Uterus (tissue), 2 donors: ENCODE results near the gene KCNK18.

Experiments used
- POLR2A ChIP-seq, 2 donors: fragments of 450-650 bp; IDR thresholded peaks; one replicate each; pipeline ENCODE4 v1.6.1; 2016; ENCODE audit warnings: antibody characterized with exemption in 2 of 2, mild to moderate bottlenecking in 1 of 2, moderate library complexity in 1 of 2
- TF ChIP-seq, protein P1 (sequence below), 4 experiments: fragments of 200-600 bp in 2 of 4; fragments of 450-650 bp in 2 of 4; sonication (generic) in 2 of 4; IDR thresholded peaks; one replicate each; pipeline ENCODE4 v1.5.1; 2016 to 2019; ENCODE audit warnings: antibody characterized with exemption in 4 of 4, mild to moderate bottlenecking in 2 of 4, moderate library complexity in 1 of 4

DNA sequence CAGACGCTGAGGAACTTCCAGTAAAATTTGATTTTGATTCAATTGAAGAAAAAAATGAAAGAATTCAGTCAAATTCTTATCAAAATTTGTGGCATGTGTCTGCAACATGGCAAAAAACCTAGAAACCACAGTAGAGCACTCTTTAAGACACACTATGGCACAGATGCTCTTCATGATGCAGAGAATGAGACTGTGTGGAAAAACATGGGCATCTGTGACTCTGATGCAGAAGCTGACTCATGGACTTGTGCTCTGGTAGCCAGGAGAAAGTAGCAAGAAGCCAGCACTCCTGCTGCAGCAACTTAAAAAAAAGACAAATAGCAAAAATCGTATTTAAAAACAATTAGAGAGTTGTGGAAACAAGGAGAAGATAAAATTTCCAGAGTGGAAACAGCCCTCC, 8.9 kb upstream of the KCNK18 start:
- TF ChIP-seq, protein P1, sequence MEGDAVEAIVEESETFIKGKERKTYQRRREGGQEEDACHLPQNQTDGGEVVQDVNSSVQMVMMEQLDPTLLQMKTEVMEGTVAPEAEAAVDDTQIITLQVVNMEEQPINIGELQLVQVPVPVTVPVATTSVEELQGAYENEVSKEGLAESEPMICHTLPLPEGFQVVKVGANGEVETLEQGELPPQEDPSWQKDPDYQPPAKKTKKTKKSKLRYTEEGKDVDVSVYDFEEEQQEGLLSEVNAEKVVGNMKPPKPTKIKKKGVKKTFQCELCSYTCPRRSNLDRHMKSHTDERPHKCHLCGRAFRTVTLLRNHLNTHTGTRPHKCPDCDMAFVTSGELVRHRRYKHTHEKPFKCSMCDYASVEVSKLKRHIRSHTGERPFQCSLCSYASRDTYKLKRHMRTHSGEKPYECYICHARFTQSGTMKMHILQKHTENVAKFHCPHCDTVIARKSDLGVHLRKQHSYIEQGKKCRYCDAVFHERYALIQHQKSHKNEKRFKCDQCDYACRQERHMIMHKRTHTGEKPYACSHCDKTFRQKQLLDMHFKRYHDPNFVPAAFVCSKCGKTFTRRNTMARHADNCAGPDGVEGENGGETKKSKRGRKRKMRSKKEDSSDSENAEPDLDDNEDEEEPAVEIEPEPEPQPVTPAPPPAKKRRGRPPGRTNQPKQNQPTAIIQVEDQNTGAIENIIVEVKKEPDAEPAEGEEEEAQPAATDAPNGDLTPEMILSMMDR (IDR thresholded peaks at IDR 0.05) = no peak
- TF ChIP-seq POLR2A (IDR thresholded peaks at IDR 0.05) = no peak
